Smooth muscle cell (in vitro differentiated cells): Measurements from ENCODE around the gene IL17REL. TPM values are rescaled to one million over a fixed set of nuclear protein-coding genes. Genes with fewer than 3 reads are reported as not detected.

ENCODE experiments used
- DNase-seq: peaks from one replicate; lab custom pipeline; 2025; ENCODE audit not compliant: unreplicated experiment; lab: John Stamatoyannopoulos, UW
- H2AFZ ChIP-seq: fragments of 200-600 bp; sonication (generic); 2 replicates; pipeline ENCODE4 v1.6.0; 2016; ENCODE audit warnings: antibody characterized with exemption, low read depth, mild to moderate bottlenecking
- H3F3A ChIP-seq: fragments of 200-600 bp; sonication (generic); 2 replicates; pipeline ENCODE4 v1.6.0; 2017; ENCODE audit warnings: antibody characterized with exemption, low read depth
- H3K27ac ChIP-seq: fragments of 200-600 bp; sonication (generic); 2 replicates; pipeline ENCODE4 v1.5.1; 2016; ENCODE audit warnings: low read depth, mild to moderate bottlenecking
- H3K27me3 ChIP-seq: fragments of 200-600 bp; sonication (generic); 2 replicates; pipeline ENCODE4 v1.6.1; 2016; ENCODE audit warnings: low read depth, mild to moderate bottlenecking
- H3K36me3 ChIP-seq: fragments of 200-600 bp; sonication (generic); 2 replicates; pipeline ENCODE4 v1.5.1; 2016; ENCODE audit warnings: low read depth
- H3K4me1 ChIP-seq: fragments of 200-600 bp; sonication (generic); 2 replicates; pipeline ENCODE4 v1.5.1; 2016; ENCODE audit warnings: low read depth
- H3K4me2 ChIP-seq: fragments of 200-600 bp; sonication (generic); 2 replicates; pipeline ENCODE4 v1.6.0; 2016; ENCODE audit warnings: mild to moderate bottlenecking
- H3K4me3 ChIP-seq: fragments of 200-600 bp; sonication (generic); 2 replicates; pipeline ENCODE4 v1.5.1; 2016; ENCODE audit warnings: mild to moderate bottlenecking
- H3K79me2 ChIP-seq: fragments of 200-600 bp; sonication (generic); 2 replicates; pipeline ENCODE4 v1.6.0; 2016; ENCODE audit warnings: low read depth, mild to moderate bottlenecking
- H3K9ac ChIP-seq: fragments of 200-600 bp; sonication (generic); 2 replicates; pipeline ENCODE4 v1.6.0; 2016; ENCODE audit warnings: low read depth
- H3K9me3 ChIP-seq: fragments of 200-600 bp; sonication (generic); replicated peaks from 2 replicates; pipeline ENCODE4 v1.5.1; 2016; ENCODE audit warnings: low read depth
- H4K20me1 ChIP-seq: fragments of 200-600 bp; sonication (generic); 2 replicates; pipeline ENCODE4 v1.6.0; 2016; ENCODE audit warnings: low read depth
- CTCF ChIP-seq: fragments of 200-600 bp; sonication (generic); IDR thresholded peaks from 2 replicates; pipeline ENCODE4 v1.5.1; 2017; ENCODE audit warnings: borderline replicate concordance, mild to moderate bottlenecking, antibody characterized with exemption; ENCODE audit not compliant: insufficient read depth, poor library complexity, severe bottlenecking
- WGBS: methylation state at CpG from one replicate; pipeline ENCODE4 v1.1.7; 2016; ENCODE audit warnings: low lambda C conversion rate; 5-methylcytosine and 5-hydroxymethylcytosine counted together
- polyA plus RNA-seq: library from polyadenylated mRNA; unstranded; fragments of >200 nt; fragmentation: Nextera tagmentation; extraction: Ambion mirVana; gene quantifications from 2 replicates; pipeline ENCODE4 v1.2.1, GENCODE V29; 2016
- total RNA-seq: library from RNA; depleted of rRNA; stranded (reverse); fragments of >200 nt; gene quantifications from 2 replicates; pipeline ENCODE4 v1.2.3, GENCODE V29; 2014

IL17REL gene
- total and polyA plus RNA-seq, 2 experiments from 2014 or later, result 0.04 TPM; not detected in 1

GRCh38 chr22:49953027-49953679 is 59.4 kb downstream of the IL17REL start:
- no peaks in the 10 kb centered on the region for H3K79me2 ChIP-seq
- peaks cover 6% of the 10 kb centered on the region for H3K4me1 ChIP-seq
- H3K9me3 ChIP-seq, result no peaks in the 10 kb centered on the region
- H3K4me3 ChIP-seq, result no peak overlapping the region
- no peaks in the 10 kb centered on the region for H3F3A ChIP-seq
- no peak overlapping the region for H3K9ac ChIP-seq
- no peak overlapping the region for H3K27ac ChIP-seq
- no peaks in the 10 kb centered on the region for H3K36me3 ChIP-seq
- TF ChIP-seq CTCF, result no peak
- no peaks in the 10 kb centered on the region for H4K20me1 ChIP-seq
- WGBS, result 95% methylated on average over 19 of the region's 20 CpGs
- H3K4me2 ChIP-seq, result peak overlapping the region; percentile 18
- H3K27me3 ChIP-seq, result no peaks in the 10 kb centered on the region
- no peak for DNase-seq
- no peak overlapping the region for H2AFZ ChIP-seq

- Histone ChIP-seq H3K4me3 (no peak overlapping the region), H2AFZ (no peak overlapping the region), H3K9ac (peak overlapping the region; percentile 80), H3K27ac (peak overlapping the region; percentile 82), H3K4me2 (peak overlapping the region; percentile 49), H3F3A (no peaks in the 10 kb centered on the region), H3K9me3 (no peaks in the 10 kb centered on the region), H3K27me3 (no peaks in the 10 kb centered on the region), H3K4me1 (peaks cover 11% of the 10 kb centered on the region), H4K20me1 (no peaks in the 10 kb centered on the region), H3K36me3 (no peaks in the 10 kb centered on the region), H3K79me2 (no peaks in the 10 kb centered on the region)
- no peak for DNase-seq
- no peak for TF ChIP-seq CTCF
- WGBS, result 45% methylated on average over 21 of the region's 24 CpGs
These were observed 60.3 kb downstream of the IL17REL start for GRCh38 chr22:49951986-49952896.

- Histone ChIP-seq H3F3A (no peaks in the 10 kb centered on the region), H4K20me1 (no peaks in the 10 kb centered on the region), H3K9me3 (no peaks in the 10 kb centered on the region), H3K4me1 (peaks cover 17% of the 10 kb centered on the region), H2AFZ (no peak overlapping the region), H3K36me3 (no peaks in the 10 kb centered on the region), H3K27ac (peak overlapping the region; percentile 82), H3K4me3 (no peak overlapping the region), H3K4me2 (peak overlapping the region; percentile 49), H3K79me2 (no peaks in the 10 kb centered on the region), H3K27me3 (no peaks in the 10 kb centered on the region), H3K9ac (peak overlapping the region; percentile 80)
- DNase-seq, result no peak
- WGBS, result 60% methylated on average over 4 of the region's 4 CpGs
- no peak for TF ChIP-seq CTCF
These were observed 60.9 kb downstream of the IL17REL start for GRCh38 chr22:49951678-49951985.
